ENCODE data around the gene FERMT3. TPM values are rescaled to one million over a fixed set of nuclear protein-coding genes. Genes with fewer than 3 reads are reported as not detected.
A peak's percentile ranks its signal among the peaks of the same experiment; 100 is the strongest.
"Not testable (repeated sequence)": the region's sequence is repeated elsewhere in the genome, so short reads cannot be mapped to it uniquely, and the experiment has no call there.

The FERMT3 gene
- total RNA-seq: 10 to 100 TPM in 2 of 4 donors, 1 to 10 TPM in 2; 4.7 to 22.2 (median 8.2) TPM

- no peaks in the 10 kb centered on the region for H3K27me3 ChIP-seq
- no peak for TF ChIP-seq POLR2AphosphoS5 (IDR thresholded peaks at IDR 0.05)
- no peak for TF ChIP-seq CTCF (IDR thresholded peaks at IDR 0.05)
- H3K27ac ChIP-seq: peak within 1 kb of the TSS; percentile 81
- H3K36me3 ChIP-seq: peaks cover 40% of the 10 kb centered on the region
- peaks cover 36% of the 10 kb centered on the region for H3K4me1 ChIP-seq
- 59% methylated on average over 11 of the region's 27 CpGs for WGBS
- H3K9me3 ChIP-seq: no peaks in the 10 kb centered on the region
- DNase-seq (ENCODE audit: low spot score in 2 of 2): peak in 1 of 2 donors; percentile 74
- peak within 1 kb of the TSS; percentile 45 for H3K4me3 ChIP-seq
Measured at GRCh38 chr11:64206457-64207255, at the start of gene FERMT3. Gene FERMT3 (plus strand): TSS chr11:64206721. CDS start chr11:64207365, 644 bp downstream.

GRCh38 chr11:64157631-64158394, 48.7 kb upstream of the FERMT3 start:
- 85% methylated on average over 11 of the region's 17 CpGs for WGBS
- Histone ChIP-seq H3K9me3 (no peaks in the 10 kb centered on the region), H3K27me3 (no peaks in the 10 kb centered on the region), H3K27ac (no peak overlapping the region), H3K4me1 (peaks cover 2% of the 10 kb centered on the region), H3K4me3 (no peak overlapping the region), H3K36me3 (no peaks in the 10 kb centered on the region)
- TF ChIP-seq CTCF (IDR thresholded peaks at IDR 0.05): no peak
- TF ChIP-seq POLR2AphosphoS5 (IDR thresholded peaks at IDR 0.05): no peak
- TF ChIP-seq POLR2A (IDR thresholded peaks at IDR 0.05): no peak
- no peak for TF ChIP-seq EP300 (IDR thresholded peaks at IDR 0.05)
- no peak for DNase-seq (ENCODE audit: low spot score in 2 of 2)

GRCh38 chr11:64161037-64161436, 45.5 kb upstream of the FERMT3 start:
- no peak for DNase-seq (ENCODE audit: low spot score in 2 of 2)
- Histone ChIP-seq H3K4me1 (peaks cover 17% of the 10 kb centered on the region), H3K27me3 (no peaks in the 10 kb centered on the region), H3K9me3 (no peaks in the 10 kb centered on the region), H3K27ac (no peak overlapping the region), H3K4me3 (no peak overlapping the region), H3K36me3 (no peaks in the 10 kb centered on the region)
- TF ChIP-seq POLR2AphosphoS5 (IDR thresholded peaks at IDR 0.05): no peak
- no peak for TF ChIP-seq EP300 (IDR thresholded peaks at IDR 0.05)
- no peak for TF ChIP-seq POLR2A (IDR thresholded peaks at IDR 0.05)
- TF ChIP-seq CTCF (IDR thresholded peaks at IDR 0.05): no peak
- WGBS: 98% methylated on average over 10 of the region's 10 CpGs

GRCh38 chr11:64162769-64163168, 43.8 kb upstream of the FERMT3 start:
- not testable (repeated sequence) for DNase-seq (ENCODE audit: low spot score in 2 of 2); H3K9me3 ChIP-seq; H3K4me3 ChIP-seq; H3K27me3 ChIP-seq; H3K27ac ChIP-seq; H3K36me3 ChIP-seq
- WGBS: 94% methylated on average over 16 of the region's 16 CpGs
- H3K4me1 ChIP-seq: peaks cover 30% of the 10 kb centered on the region

GRCh38 chr11:64163951-64164350, 42.6 kb upstream of the FERMT3 start:
- Histone ChIP-seq H3K9me3 (no peaks in the 10 kb centered on the region), H3K27ac (no peak overlapping the region), H3K4me3 (no peak overlapping the region), H3K27me3 (no peaks in the 10 kb centered on the region), H3K36me3 (no peaks in the 10 kb centered on the region), H3K4me1 (peaks cover 30% of the 10 kb centered on the region)
- no peak for DNase-seq (ENCODE audit: low spot score in 2 of 2)
- 100% methylated on average over 3 of the region's 5 CpGs for WGBS
- no peak for TF ChIP-seq POLR2A (IDR thresholded peaks at IDR 0.05)
